ENCODE data around the gene GPR132.

DNA sequence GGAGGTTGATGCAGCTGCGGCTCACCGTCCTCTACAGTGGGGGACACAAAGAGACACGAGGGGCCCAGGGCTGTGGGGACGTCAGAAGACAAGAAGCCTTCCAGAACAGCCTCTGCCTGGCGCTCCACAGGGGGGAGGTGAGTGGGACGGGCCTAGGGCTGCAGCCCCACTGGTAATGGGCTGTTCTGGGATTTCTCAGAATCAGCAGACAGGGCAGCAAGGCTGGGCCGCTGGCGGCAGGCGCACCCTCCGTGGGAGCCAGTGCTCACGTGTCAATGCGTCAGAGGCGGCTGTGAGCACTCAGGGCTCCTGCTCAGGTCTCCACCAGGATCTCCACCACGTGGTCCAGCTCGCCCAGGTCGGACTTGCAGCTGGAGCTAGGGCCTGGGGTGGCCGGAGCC lies 54.3 kb downstream of the GPR132 start:
- TF ChIP-seq CTCF (IDR thresholded peaks at IDR 0.05) (no peak), POLR2AphosphoS5 (IDR thresholded peaks at IDR 0.05) (no peak), POLR2A (IDR thresholded peaks at IDR 0.05) (no peak)

All from breast epithelium (tissue), 3 donors.